VCaP (cell line): ENCODE data around the gene TOMT.

ENCODE experiments used
- H3K27ac ChIP-seq: fragments of 450-650 bp; 2 replicates; pipeline ENCODE4 v1.5.1; 2017
- TF ChIP-seq, protein P1 (sequence below): fragments of 450-650 bp; conservative IDR thresholded peaks from 2 replicates; pipeline ENCODE4 v1.5.1; 2017; ENCODE audit warnings: mild to moderate bottlenecking, moderate library complexity

TOMT gene, protein sequence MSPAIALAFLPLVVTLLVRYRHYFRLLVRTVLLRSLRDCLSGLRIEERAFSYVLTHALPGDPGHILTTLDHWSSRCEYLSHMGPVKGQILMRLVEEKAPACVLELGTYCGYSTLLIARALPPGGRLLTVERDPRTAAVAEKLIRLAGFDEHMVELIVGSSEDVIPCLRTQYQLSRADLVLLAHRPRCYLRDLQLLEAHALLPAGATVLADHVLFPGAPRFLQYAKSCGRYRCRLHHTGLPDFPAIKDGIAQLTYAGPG

DNA sequence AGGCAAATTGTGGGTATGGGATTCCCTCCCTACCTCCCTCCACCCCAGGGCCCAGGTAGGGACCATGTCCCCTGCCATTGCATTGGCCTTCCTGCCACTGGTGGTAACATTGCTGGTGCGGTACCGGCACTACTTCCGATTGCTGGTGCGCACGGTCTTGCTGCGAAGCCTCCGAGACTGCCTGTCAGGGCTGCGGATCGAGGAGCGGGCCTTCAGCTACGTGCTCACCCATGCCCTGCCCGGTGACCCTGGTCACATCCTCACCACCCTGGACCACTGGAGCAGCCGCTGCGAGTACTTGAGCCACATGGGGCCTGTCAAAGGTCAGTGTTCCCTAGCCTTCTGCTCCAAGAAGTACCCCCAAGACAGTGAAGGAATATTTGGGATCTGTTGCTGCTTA, at the start of gene TOMT:
TSS of gene TOMT (plus strand) at position 37 of the 400 bp plus-strand sequence. CDS start at position 65, 28 bp downstream.
- TF ChIP-seq, protein P1, sequence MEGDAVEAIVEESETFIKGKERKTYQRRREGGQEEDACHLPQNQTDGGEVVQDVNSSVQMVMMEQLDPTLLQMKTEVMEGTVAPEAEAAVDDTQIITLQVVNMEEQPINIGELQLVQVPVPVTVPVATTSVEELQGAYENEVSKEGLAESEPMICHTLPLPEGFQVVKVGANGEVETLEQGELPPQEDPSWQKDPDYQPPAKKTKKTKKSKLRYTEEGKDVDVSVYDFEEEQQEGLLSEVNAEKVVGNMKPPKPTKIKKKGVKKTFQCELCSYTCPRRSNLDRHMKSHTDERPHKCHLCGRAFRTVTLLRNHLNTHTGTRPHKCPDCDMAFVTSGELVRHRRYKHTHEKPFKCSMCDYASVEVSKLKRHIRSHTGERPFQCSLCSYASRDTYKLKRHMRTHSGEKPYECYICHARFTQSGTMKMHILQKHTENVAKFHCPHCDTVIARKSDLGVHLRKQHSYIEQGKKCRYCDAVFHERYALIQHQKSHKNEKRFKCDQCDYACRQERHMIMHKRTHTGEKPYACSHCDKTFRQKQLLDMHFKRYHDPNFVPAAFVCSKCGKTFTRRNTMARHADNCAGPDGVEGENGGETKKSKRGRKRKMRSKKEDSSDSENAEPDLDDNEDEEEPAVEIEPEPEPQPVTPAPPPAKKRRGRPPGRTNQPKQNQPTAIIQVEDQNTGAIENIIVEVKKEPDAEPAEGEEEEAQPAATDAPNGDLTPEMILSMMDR, result no peak
- peak within 1 kb of the TSS; percentile 98; the same call in 1 of the 2 replicates for H3K27ac ChIP-seq

DNA sequence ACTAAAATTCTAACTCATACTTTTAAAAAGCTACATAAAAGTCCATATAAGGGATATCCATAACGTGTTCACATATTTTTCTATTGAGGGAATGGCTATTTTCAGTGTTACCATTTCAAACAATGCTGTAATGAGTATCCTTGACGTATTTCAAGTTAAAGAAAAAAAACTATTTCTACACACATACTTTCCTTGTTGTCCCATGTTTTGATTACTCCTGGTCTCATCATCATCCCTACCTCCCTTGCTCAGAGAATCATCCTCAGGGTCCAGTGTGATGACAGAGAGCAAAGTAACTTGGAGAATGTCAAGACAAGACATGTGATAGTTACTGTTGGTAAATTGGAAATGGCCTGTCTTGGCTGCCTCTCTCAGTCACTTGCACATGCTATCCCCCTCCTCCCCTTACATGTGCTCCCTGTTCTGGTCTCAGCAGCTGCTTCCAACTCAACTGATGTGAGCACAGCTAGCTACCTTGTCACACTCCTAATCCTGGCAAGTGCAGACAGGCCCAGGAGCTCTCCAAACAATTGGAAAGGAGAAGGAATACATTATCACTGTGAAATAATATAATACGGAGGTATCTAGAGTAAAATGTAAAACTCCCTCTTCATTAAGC, 47.2 kb upstream of the TOMT start:
- TF ChIP-seq, protein P1, result no peak
- H3K27ac ChIP-seq, result no peak overlapping the region

DNA sequence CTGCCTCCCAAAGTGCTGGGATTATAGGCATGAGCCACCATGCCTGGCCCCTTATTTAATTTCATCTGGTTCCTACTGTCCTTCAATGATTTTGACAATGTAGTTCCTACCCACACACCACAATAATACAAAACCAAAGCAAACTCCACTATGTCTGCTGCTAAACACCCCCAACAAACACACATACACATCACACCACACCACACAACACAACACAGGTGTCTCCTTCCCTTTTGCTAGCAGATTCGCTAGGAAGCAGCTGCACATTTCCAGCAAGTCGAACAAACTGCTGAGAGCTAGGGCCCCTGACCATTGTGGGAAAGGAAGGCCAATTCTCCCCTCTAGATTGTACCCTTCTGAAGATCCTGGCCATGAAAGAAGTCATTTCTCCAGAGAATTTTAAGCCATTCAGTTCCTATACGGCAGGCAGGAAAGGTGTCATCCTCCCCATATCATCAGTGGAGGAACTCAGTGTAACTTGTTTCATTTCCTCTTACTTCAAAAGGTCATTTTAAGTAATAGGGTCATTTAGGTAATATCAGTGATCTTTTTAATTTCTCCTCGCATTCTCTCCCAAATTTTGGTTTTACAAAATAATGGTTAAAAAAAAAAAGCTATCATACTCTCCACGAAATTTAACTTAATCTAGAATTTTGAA, 43.9 kb upstream of the TOMT start:
- TF ChIP-seq, protein P1, result no peak
- no peak overlapping the region for H3K27ac ChIP-seq

DNA sequence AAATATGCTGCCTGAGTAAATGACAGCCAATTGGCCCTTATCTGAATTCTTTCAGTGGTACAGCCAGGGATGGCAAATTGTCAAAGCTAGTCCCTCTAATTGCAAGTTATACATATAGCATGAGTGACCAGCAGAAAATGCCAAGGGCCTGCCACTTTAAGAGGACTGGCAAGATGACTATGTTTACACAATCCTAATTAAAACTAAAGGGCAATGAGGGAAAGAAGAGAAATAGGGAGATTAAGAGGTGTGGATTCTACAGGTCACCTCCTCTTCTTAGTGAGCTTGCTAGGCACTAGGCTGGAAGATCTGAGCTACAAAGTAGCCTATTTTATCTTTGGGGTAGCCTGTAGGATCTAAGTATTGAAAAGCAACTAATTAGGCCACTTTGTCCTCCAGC, 38.9 kb upstream of the TOMT start:
- TF ChIP-seq, protein P1, result no peak
- H3K27ac ChIP-seq, result peak overlapping the region; percentile 78

DNA sequence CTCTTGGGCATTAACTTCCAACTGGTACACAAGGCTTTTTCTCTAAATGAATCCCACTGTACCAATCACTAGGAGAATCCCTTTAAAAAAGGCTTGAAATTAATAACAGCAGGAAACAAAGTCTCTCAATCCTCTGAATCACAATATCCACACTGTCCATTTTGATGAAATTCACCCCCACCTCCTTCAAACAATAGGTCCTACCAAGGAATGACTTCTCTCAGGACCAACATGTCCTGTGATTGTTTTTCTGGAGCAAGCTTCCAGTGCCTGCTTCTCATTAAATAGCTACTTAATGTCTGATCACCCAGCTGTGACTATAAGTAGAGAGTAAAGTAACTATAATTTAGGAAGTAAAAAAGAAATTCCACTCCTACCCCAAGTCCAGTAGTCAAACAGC, 38.5 kb upstream of the TOMT start:
- peak overlapping the region; percentile 78 for H3K27ac ChIP-seq
- TF ChIP-seq, protein P1, result no peak

DNA sequence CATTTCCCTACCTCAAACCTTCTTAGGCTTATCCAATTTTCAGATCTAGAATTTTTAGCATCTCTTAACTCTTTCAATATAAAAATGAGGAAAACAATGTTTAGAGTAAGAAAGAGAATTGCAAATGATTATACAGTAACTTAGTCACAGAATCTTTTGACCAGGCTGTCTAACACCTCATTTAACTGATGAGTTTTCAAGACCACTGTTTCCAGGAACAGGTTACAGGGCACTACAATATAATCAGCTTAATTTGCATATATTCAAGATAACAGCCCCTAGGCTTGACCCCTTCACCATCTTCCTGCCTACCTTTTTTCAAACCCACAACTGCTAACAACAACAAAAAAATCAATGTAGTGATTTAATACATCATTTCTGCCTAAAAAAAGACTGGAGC, 38.0 kb upstream of the TOMT start:
- TF ChIP-seq, protein P1, result no peak
- peak overlapping the region; percentile 78 for H3K27ac ChIP-seq

DNA sequence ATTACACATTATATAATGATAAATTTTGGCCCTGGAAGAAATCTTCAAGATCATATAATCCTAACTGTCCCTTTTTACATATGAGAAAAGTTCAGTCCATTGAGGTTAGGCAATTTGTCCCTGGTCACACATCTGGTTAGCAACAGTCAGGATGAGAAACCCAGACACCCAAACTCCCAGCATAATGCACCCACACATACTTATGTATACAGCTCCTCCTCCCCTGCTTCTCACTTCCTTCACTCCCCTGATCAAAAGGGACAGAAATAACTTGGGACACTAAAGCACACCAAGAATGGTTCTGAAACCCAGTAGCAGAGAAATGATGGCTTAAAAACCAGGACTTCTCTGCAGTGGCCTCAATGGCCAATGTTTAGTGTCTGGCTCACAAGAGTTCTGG, 36.5 kb upstream of the TOMT start:
- peak overlapping the region; percentile 78 for H3K27ac ChIP-seq
- TF ChIP-seq, protein P1, result no peak
